IMR-90 (cell line): ENCODE results near the gene PRDM15. TPM values are rescaled to one million over a fixed set of nuclear protein-coding genes. Genes with fewer than 3 reads are reported as not detected.

ENCODE experiments used
- ATAC-seq: fragments of 200-7000 bp; cut with Tn5 transposase; 2 replicates; pipeline ENCODE4 v1.9.1; 2020; ENCODE audit warnings: low read depth, mild to moderate bottlenecking, moderate library complexity
- BruUV-seq: library from RNA; stranded (reverse); fragments of 400-500 nt; replicated peaks from 2 replicates; lab custom pipeline; 2021; lab: Mats Ljungman, UMichigan
- CTCF ChIA-PET: fragments of 300-600 bp; formaldehyde crosslinking; extraction: SDS; loops from one replicate; lab custom pipeline; 2021; ENCODE audit warnings: antibody characterized with exemption; lab: Yijun Ruan, JAX
- POLR2A ChIA-PET: fragments of 300-600 bp; sonication (Branson Sonifier 250); formaldehyde crosslinking; loops from one replicate; lab custom pipeline; 2022; ENCODE audit warnings: antibody characterized with exemption; ENCODE audit not compliant: unreplicated experiment; lab: Charles Lee
- DNase-seq: peaks from one replicate; pipeline ENCODE4 v3.0.0; 2013
- H2AFZ ChIP-seq: replicated peaks from 2 replicates; pipeline ENCODE3; 2013; ENCODE audit warnings: low read length, mild to moderate bottlenecking; ENCODE audit not compliant: poor library complexity
- H2AK5ac ChIP-seq: 2 replicates; pipeline ENCODE4 v1.6.1; 2013; ENCODE audit warnings: low read depth, low read length, inconsistent platforms
- H2AK9ac ChIP-seq: replicated peaks from 2 replicates; pipeline ENCODE3; 2013; ENCODE audit warnings: mild to moderate bottlenecking, low read depth, low read length, moderate library complexity; ENCODE audit not compliant: poor library complexity
- H2BK120ac ChIP-seq: 2 replicates; pipeline ENCODE4 v1.6.1; 2013; ENCODE audit warnings: low read depth, low read length, inconsistent platforms
- H2BK15ac ChIP-seq: 3 replicates; pipeline ENCODE4 v1.6.1; 2013; ENCODE audit warnings: low read depth, low read length, inconsistent platforms
- H2BK20ac ChIP-seq: 2 replicates; pipeline ENCODE4 v1.6.1; 2013; ENCODE audit warnings: low read depth, mild to moderate bottlenecking, inconsistent platforms, low read length, moderate library complexity
- H2BK5ac ChIP-seq: 2 replicates; pipeline ENCODE4 v1.6.1; 2013; ENCODE audit warnings: mild to moderate bottlenecking, low read depth, low read length, inconsistent platforms; ENCODE audit not compliant: poor library complexity, severe bottlenecking
- H3K14ac ChIP-seq: replicated peaks from 2 replicates; pipeline ENCODE4 v1.6.1; 2013; ENCODE audit warnings: low read depth, low read length, inconsistent platforms
- H3K18ac ChIP-seq: 2 replicates; pipeline ENCODE4 v1.6.1; 2013; ENCODE audit warnings: low read depth, low read length, control low read depth
- H3K23ac ChIP-seq: 2 replicates; pipeline ENCODE4 v1.6.1; 2013; ENCODE audit warnings: low read depth, low read length, inconsistent platforms
- H3K27ac ChIP-seq: 2 replicates; pipeline ENCODE4 v1.5.1; 2013; ENCODE audit warnings: mild to moderate bottlenecking, control low read depth, low read length; ENCODE audit not compliant: insufficient read depth
- H3K27me3 ChIP-seq: 2 replicates; pipeline ENCODE4 v1.6.1; 2013; ENCODE audit warnings: low read length; ENCODE audit not compliant: control insufficient read depth, insufficient read depth
- H3K36me3 ChIP-seq: 2 replicates; pipeline ENCODE4 v1.6.1; 2013; ENCODE audit warnings: low read length, mixed read lengths; ENCODE audit not compliant: control insufficient read depth, insufficient read depth
- H3K4ac ChIP-seq: 2 replicates; pipeline ENCODE4 v1.6.1; 2013; ENCODE audit warnings: low read depth, low read length, inconsistent platforms
- H3K4me1 ChIP-seq: 2 replicates; pipeline ENCODE4 v1.6.1; 2013; ENCODE audit warnings: low read length, mixed read lengths; ENCODE audit not compliant: control insufficient read depth, insufficient read depth
- H3K4me2 ChIP-seq: 2 replicates; pipeline ENCODE4 v1.6.1; 2013; ENCODE audit warnings: low read depth, mild to moderate bottlenecking, control low read depth, low read length, moderate library complexity
- H3K4me3 ChIP-seq: 2 replicates; pipeline ENCODE4 v1.5.1; 2013; ENCODE audit warnings: low read depth, mild to moderate bottlenecking, control low read depth, low read length, moderate library complexity; ENCODE audit not compliant: insufficient read depth
- H3K56ac ChIP-seq: 2 replicates; pipeline ENCODE4 v1.6.1; 2013; ENCODE audit warnings: low read length, inconsistent platforms; ENCODE audit not compliant: insufficient read depth; ENCODE audit errors: extremely low read depth
- H3K79me1 ChIP-seq, 2 experiments: 2 replicates each; pipeline ENCODE4 v1.6.1; 2013; ENCODE audit warnings: low read length in 2 of 2, inconsistent platforms in 1 of 2, low read depth in 1 of 2
- H3K9ac ChIP-seq: 2 replicates; pipeline ENCODE4 v1.6.1; 2013; ENCODE audit warnings: low read depth, low read length, control low read depth
- H3K9me1 ChIP-seq: 2 replicates; pipeline ENCODE4 v1.6.1; 2013; ENCODE audit warnings: low read length, inconsistent platforms; ENCODE audit not compliant: insufficient read depth
- H3K9me3 ChIP-seq: 2 replicates; pipeline ENCODE4 v1.6.1; 2013; ENCODE audit warnings: low read length; ENCODE audit not compliant: control insufficient read depth, insufficient read depth
- H4K20me1 ChIP-seq: 2 replicates; pipeline ENCODE4 v1.6.1; 2013; ENCODE audit warnings: low read length, inconsistent platforms; ENCODE audit not compliant: insufficient read depth
- H4K5ac ChIP-seq: 2 replicates; pipeline ENCODE4 v1.6.1; 2013; ENCODE audit warnings: mild to moderate bottlenecking, low read depth, low read length, control low read depth
- H4K8ac ChIP-seq, 2 experiments: 2 replicates each; pipeline ENCODE4 v1.6.1; 2013; ENCODE audit warnings: low read depth in 2 of 2, low read length in 2 of 2, control low read depth in 1 of 2, inconsistent platforms in 1 of 2
- H4K91ac ChIP-seq: 2 replicates; pipeline ENCODE4 v1.6.1; 2013; ENCODE audit warnings: low read depth, low read length, inconsistent platforms; ENCODE audit not compliant: insufficient read depth
- CEBPB ChIP-seq: IDR thresholded peaks from 2 replicates; pipeline ENCODE4 v1.6.1; 2012; ENCODE audit warnings: low read depth, low read length, improper control_type of control experiment
- FOS ChIP-seq: fragments of 150-350 bp; IDR thresholded peaks from 2 replicates; pipeline ENCODE4 v1.6.1; 2016; ENCODE audit warnings: low read depth, low read length
- MAFK ChIP-seq: IDR thresholded peaks from 2 replicates; pipeline ENCODE4 v1.6.1; 2012; ENCODE audit warnings: low read depth, low read length, improper control_type of control experiment
- NFE2L2 ChIP-seq: fragments of 150-350 bp; IDR thresholded peaks from 2 replicates; pipeline ENCODE4 v1.6.1; 2016; ENCODE audit warnings: low read depth, mild to moderate bottlenecking, low read length
- WGBS, 2 experiments: methylation state at CpG; one replicate each; pipeline versions ENCODE4 v1.1.5 to v1.1.7; 2013; ENCODE audit warnings: missing lambda C conversion rate in 2 of 2; ENCODE audit not compliant: insufficient read length in 1 of 2; ENCODE audit errors: extremely low coverage in 2 of 2; 5-methylcytosine and 5-hydroxymethylcytosine counted together
- dilution Hi-C: fragments of 300-500 bp; cut with HindIII; formaldehyde crosslinking; loops from one replicate; pipeline ENCODE4 v1.14.3; 2018; ENCODE audit warnings: low sequenced_read_pairs; ENCODE audit not compliant: unreplicated experiment
- in situ Hi-C: fragments of 300-500 bp; cut with MboI; formaldehyde crosslinking; loops from 3 replicates; pipeline ENCODE4 v1.14.3; 2019; ENCODE audit warnings: low sequenced_read_pairs, inconsistent platforms, mixed read lengths
- intact Hi-C: fragments of 100-400 bp; cut with micrococcal nuclease; formaldehyde crosslinking; loops from 2 replicates; pipeline ENCODE4 v1.10.0; 2022
- polyA plus RNA-seq, 3 experiments: library from polyadenylated mRNA; depleted of rRNA; stranded (reverse); fragments of >200 nt; gene quantifications; 2 replicates each; pipeline ENCODE4 v1.2.3, GENCODE V29; 2012; ENCODE audit warnings: low replicate concordance in 1 of 3
- total RNA-seq: library from RNA; depleted of rRNA; stranded (reverse); fragments of >200 nt; gene quantifications from 2 replicates; pipeline ENCODE4 v1.2.3, GENCODE V29; 2012

Gene PRDM15
- total and polyA plus RNA-seq, 2 of the 4 experiments (the other 2 are of a cell fraction): 7.3 to 8.8 TPM

- Histone ChIP-seq H3K9ac (no peak overlapping the region), H4K5ac (no peak overlapping the region), H3K4me3 (no peak overlapping the region), H3K27ac (no peak overlapping the region), H3K4ac (no peak overlapping the region), H2AK9ac (no peak overlapping the region), H2AFZ (no peak overlapping the region), H3K56ac (no peak overlapping the region), H2BK5ac (no peak overlapping the region), H3K36me3 (0 out of 2 replicates have a peak, but pooled peaks cover under 1% of the 10 kb centered on the region), H4K91ac (no peak overlapping the region), H3K18ac (no peak overlapping the region), H3K79me1 (peaks cover 13 to 33% of the 10 kb centered on the region in 2 experiments), H3K4me1 (0 out of 2 replicates have a peak, but pooled peaks cover 2% of the 10 kb centered on the region), H2BK120ac (no peak overlapping the region), H2BK15ac (no peak overlapping the region), H3K4me2 (no peak overlapping the region), H4K20me1 (no peaks in the 10 kb centered on the region), H3K23ac (no peak overlapping the region), H2BK20ac (no peak overlapping the region), H3K27me3 (no peaks in the 10 kb centered on the region), H4K8ac (no peak overlapping the region), H2AK5ac (no peak overlapping the region), H3K9me1 (peaks cover 9% of the 10 kb centered on the region; the same call in 1 of the 2 replicates), H3K9me3 (no peaks in the 10 kb centered on the region), H3K14ac (no peak overlapping the region)
- BruUV-seq: no TSS peak
- CTCF ChIA-PET: interaction anchor here (0.7 kb wide), 1 partner anchor 258 kb away, joined by 7 read pairs; no protein-coding TSS in a partner anchor
- POLR2A ChIA-PET: no interaction called here
- ATAC-seq (no peak), DNase-seq (peak; percentile 12)
- intact Hi-C loops (no loop called here), in situ Hi-C loops (no loop called here), dilution Hi-C loops (no loop called here)
- no CpG with 5 or more reads among the region's 10 CpGs for WGBS, 2 experiments
- no peak for TF ChIP-seq FOS
- TF ChIP-seq CEBPB: no peak
- no peak for TF ChIP-seq MAFK
- no peak for TF ChIP-seq NFE2L2
These were observed 11.0 kb downstream of the PRDM15 start for GRCh38 chr21:41868062-41868710.
